ENCODE results near the gene LAT. TPM values are rescaled to one million over a fixed set of nuclear protein-coding genes. Genes with fewer than 3 reads are reported as not detected.

Gene LAT
- total and polyA plus RNA-seq, 4 donors, result 0.40 to 10.5 (median 5.4) TPM

DNA sequence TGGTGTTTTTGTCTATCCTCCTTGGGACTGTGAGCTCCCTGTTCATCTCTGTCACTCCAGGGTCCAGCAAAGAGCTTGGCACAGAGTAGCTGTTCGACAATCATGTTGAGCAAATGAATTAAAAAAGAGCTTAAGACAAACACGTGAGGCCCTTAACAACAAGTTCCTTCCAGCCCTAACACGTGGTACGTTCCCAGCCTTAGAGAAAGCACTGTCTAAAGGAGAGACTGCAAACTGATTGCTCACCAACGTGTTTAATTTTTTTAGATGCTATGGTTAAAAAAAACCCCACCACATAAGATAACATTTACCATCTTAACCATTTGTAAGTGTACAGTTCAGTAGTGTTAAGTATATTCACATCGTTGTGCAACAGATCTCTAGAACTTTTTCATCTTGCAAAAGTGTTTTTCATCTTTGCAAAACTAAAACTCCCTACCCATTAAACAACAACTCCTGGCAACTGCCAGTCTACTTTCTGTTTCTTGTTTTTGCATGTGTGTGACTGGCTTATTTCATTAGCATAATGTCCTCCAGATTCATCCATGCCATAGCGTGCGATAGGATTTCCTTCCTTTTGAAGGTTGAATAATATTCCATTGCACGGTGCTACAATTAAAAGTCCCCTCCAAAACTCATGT, 28.2 kb downstream of the LAT start:
- no peak overlapping the region for H3K27ac ChIP-seq (ENCODE audit: low read depth, low read length)
- H3K36me3 ChIP-seq (ENCODE audit: control insufficient read depth, insufficient read depth, low read length), result no peaks in the 10 kb centered on the region
- no peak overlapping the region for H3K4me3 ChIP-seq (ENCODE audit: low read depth, low read length)
- no peaks in the 10 kb centered on the region for H3K4me1 ChIP-seq (ENCODE audit: control insufficient read depth, insufficient read depth, low read length)
- no peaks in the 10 kb centered on the region for H3K27me3 ChIP-seq (ENCODE audit: control insufficient read depth, insufficient read depth, low read length)
- no peaks in the 10 kb centered on the region for H3K9me3 ChIP-seq (ENCODE audit: control insufficient read depth, insufficient read depth, low read length)
- 43% methylated on average over 1 of the region's 9 CpGs for WGBS (ENCODE audit: insufficient coverage)
- no peak for DNase-seq (ENCODE audit: low read depth in 4 of 6, low spot score in 6 of 6)

DNA sequence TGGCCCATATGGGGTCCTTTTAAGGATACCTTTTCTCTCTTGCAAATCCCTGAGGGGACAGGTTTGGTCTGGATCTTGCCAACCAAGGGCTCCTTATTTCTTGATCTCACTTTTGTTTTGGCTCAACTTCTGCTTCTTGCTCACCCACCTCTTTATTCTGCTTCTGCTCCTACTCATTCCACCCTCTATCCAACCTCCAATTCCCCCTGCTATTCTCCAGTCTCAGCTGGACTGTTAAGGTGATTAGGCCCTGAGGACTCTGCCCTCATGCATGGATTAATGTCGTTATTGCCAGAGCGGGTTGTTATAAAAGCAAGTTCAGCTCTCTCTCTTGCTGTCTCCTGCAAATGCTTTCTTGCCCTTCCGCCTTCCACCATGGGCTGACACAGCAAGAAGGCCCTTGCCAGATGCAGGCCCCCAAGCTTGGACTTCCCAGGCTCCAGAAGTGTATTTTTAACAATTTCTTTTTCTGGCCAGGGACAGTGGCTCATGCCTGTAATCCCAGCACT, 29.8 kb downstream of the LAT start:
- DNase-seq (ENCODE audit: low read depth in 4 of 6, low spot score in 6 of 6), result no peak
- WGBS (ENCODE audit: insufficient coverage), result 81% methylated on average over 3 of the region's 3 CpGs
- no peak overlapping the region for H3K27ac ChIP-seq (ENCODE audit: low read depth, low read length)
- no peaks in the 10 kb centered on the region for H3K4me1 ChIP-seq (ENCODE audit: control insufficient read depth, insufficient read depth, low read length)
- no peaks in the 10 kb centered on the region for H3K36me3 ChIP-seq (ENCODE audit: control insufficient read depth, insufficient read depth, low read length)
- H3K27me3 ChIP-seq (ENCODE audit: control insufficient read depth, insufficient read depth, low read length), result no peaks in the 10 kb centered on the region
- H3K4me3 ChIP-seq (ENCODE audit: low read depth, low read length), result no peak overlapping the region
- no peaks in the 10 kb centered on the region for H3K9me3 ChIP-seq (ENCODE audit: control insufficient read depth, insufficient read depth, low read length)

DNA sequence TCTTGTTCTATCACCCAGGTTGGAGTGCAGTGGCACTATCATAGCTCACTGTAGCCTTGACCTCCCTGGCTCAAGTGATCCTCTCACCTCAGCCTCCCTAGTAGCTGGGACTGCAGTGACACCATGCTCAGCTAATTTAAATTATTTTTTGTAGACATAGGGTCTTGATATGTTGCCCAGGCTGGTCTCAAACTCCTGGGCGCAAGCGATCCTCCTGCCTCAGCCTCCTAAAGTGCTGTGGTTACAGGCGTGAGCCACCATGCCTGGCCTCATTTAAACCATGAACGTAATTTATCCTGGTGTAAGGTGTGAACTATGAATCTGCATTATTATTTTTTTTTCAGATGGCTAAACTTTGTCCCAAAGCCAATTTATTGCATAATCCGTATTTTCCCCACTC, 37.3 kb downstream of the LAT start:
- DNase-seq (ENCODE audit: low read depth in 4 of 6, low spot score in 6 of 6), result no peak
- Histone ChIP-seq H3K36me3 (ENCODE audit: control insufficient read depth, insufficient read depth, low read length) (no peaks in the 10 kb centered on the region), H3K27ac (ENCODE audit: low read depth, low read length) (no peak overlapping the region), H3K4me3 (ENCODE audit: low read depth, low read length) (no peak overlapping the region), H3K27me3 (ENCODE audit: control insufficient read depth, insufficient read depth, low read length) (no peaks in the 10 kb centered on the region), H3K9me3 (ENCODE audit: control insufficient read depth, insufficient read depth, low read length) (no peaks in the 10 kb centered on the region), H3K4me1 (ENCODE audit: control insufficient read depth, insufficient read depth, low read length) (no peaks in the 10 kb centered on the region)
- 92% methylated on average over 5 of the region's 5 CpGs for WGBS (ENCODE audit: insufficient coverage)

DNA sequence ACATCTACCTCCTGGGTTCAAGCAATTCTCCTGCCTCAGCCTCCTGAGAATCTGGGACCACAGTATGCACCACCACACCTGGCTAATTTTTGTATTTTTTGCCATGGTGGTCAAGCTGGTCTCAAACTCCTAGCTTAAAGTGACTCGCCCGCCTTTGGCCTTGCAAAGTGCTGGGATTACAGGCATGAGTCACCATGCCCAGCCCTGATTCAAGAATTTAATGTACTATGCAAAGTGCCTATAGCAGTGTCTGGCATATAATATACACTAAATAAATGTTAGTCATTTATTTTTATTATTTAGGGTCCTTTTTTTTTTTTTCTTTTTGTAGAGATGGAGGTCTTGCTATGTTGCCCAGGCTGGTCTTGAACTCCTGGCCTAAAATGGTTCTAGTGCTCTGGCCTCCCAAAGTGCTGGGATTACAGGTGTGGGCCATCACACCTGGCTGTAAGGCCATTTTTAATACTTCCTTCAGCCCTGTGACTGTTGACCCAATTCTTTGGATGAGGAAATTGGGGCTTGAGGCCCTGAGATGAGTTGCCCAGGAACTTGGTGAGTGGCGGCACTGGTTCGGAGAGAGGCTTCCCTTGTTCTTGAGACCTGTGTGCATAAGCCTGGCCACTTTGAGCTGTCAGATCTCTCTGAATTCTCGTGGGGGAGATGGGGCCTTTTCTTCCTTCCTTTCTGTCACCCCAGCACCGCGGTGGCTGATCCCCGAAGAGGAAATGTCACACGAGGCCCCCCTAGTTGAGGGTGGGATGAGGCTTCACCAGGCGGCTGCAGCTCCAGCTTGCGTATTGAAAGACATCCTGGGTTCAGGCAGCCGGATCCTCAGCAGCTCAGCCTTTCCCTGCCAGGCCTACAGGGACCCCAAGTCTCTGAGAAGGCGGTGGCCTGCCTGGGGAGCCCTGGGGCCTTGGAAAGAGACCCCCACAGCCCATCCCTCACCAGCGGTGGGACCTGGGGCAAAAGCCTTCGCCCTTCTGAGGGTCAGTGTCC, 38.7 kb downstream of the LAT start:
- Histone ChIP-seq H3K36me3 (ENCODE audit: control insufficient read depth, insufficient read depth, low read length) (no peaks in the 10 kb centered on the region), H3K27ac (ENCODE audit: low read depth, low read length) (no peak overlapping the region), H3K4me3 (ENCODE audit: low read depth, low read length) (no peak overlapping the region), H3K27me3 (ENCODE audit: control insufficient read depth, insufficient read depth, low read length) (no peaks in the 10 kb centered on the region), H3K4me1 (ENCODE audit: control insufficient read depth, insufficient read depth, low read length) (no peaks in the 10 kb centered on the region), H3K9me3 (ENCODE audit: control insufficient read depth, insufficient read depth, low read length) (no peaks in the 10 kb centered on the region)
- no peak for DNase-seq (ENCODE audit: low read depth in 4 of 6, low spot score in 6 of 6)
- 83% methylated on average over 7 of the region's 15 CpGs for WGBS (ENCODE audit: insufficient coverage)

DNA sequence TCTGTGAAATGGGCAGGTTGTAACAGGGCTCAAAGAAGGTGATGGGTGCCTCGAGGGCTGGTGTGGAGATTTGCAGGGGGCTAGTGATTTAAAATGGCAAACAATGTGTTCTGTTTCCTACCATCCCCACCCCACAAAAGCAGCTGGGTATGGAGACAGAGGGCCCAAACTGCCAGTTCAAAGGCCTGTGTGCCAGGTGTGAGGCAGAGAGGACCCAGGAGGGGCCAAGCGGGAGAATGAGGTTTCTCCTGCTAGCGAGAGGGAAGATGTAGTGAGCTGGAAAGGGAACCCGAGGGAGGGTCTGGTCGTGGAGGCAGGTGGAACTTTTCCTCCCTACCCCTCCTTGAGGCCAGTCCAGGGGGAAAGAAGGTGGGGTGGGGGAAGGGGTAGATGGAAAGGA, 39.4 kb downstream of the LAT start:
- H3K27me3 ChIP-seq (ENCODE audit: control insufficient read depth, insufficient read depth, low read length), result no peaks in the 10 kb centered on the region
- no peak overlapping the region for H3K27ac ChIP-seq (ENCODE audit: low read depth, low read length)
- no peak overlapping the region for H3K4me3 ChIP-seq (ENCODE audit: low read depth, low read length)
- H3K9me3 ChIP-seq (ENCODE audit: control insufficient read depth, insufficient read depth, low read length), result no peaks in the 10 kb centered on the region
- DNase-seq (ENCODE audit: low read depth in 4 of 6, low spot score in 6 of 6), result no peak
- no peaks in the 10 kb centered on the region for H3K36me3 ChIP-seq (ENCODE audit: control insufficient read depth, insufficient read depth, low read length)
- no CpG with 5 or more reads among the region's 5 CpGs for WGBS (ENCODE audit: insufficient coverage)
- peaks cover 4% of the 10 kb centered on the region for H3K4me1 ChIP-seq (ENCODE audit: control insufficient read depth, insufficient read depth, low read length)

DNA sequence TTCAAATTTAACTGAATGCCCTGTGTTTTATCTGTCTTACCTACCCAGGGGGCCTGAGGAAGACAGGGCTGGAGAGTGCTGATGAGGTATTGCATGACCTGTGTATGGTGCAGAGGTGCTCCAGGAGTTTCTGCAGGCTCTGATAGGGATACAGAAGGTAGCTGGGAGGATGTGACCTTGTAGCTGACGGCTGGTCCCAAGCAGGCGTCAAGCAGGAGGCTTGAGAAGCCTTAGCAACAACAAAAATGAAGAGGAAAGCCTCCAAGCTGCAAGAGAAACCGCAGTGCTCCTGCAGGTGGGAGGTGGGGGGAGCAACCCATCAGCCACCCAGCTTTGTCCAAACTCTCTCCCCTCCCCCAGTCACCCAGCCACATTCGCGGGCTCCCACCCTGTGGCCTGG, 40.4 kb downstream of the LAT start:
- Histone ChIP-seq H3K27me3 (ENCODE audit: control insufficient read depth, insufficient read depth, low read length) (no peaks in the 10 kb centered on the region), H3K4me1 (ENCODE audit: control insufficient read depth, insufficient read depth, low read length) (peaks cover 4% of the 10 kb centered on the region), H3K4me3 (ENCODE audit: low read depth, low read length) (no peak overlapping the region), H3K9me3 (ENCODE audit: control insufficient read depth, insufficient read depth, low read length) (no peaks in the 10 kb centered on the region), H3K36me3 (ENCODE audit: control insufficient read depth, insufficient read depth, low read length) (no peaks in the 10 kb centered on the region), H3K27ac (ENCODE audit: low read depth, low read length) (no peak overlapping the region)
- WGBS (ENCODE audit: insufficient coverage), result 83% methylated on average over 2 of the region's 5 CpGs
- DNase-seq (ENCODE audit: low read depth in 4 of 6, low spot score in 6 of 6), result no peak

DNA sequence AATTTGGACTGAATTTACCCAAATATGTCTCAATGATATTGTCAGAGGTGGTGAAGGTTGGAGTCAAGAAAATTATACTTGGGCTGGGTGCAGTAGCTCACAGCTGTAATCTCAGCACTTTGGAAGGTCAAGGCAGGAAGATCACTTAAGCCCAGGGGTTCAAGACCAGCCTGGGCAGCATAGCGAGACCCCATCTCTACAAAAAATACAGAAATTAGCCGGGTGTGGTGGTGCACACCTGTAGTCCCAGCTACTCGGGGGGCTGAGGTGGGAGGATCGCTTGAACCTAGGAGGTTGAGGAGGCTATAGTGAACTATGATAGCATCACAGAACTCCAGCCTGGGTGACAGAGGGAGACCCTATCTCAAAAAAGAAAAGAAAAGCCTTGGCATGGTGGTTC, 40.9 kb downstream of the LAT start:
- H3K4me1 ChIP-seq (ENCODE audit: control insufficient read depth, insufficient read depth, low read length), result peaks cover 4% of the 10 kb centered on the region
- DNase-seq (ENCODE audit: low read depth in 4 of 6, low spot score in 6 of 6), result no peak
- H3K36me3 ChIP-seq (ENCODE audit: control insufficient read depth, insufficient read depth, low read length), result no peaks in the 10 kb centered on the region
- no peak overlapping the region for H3K4me3 ChIP-seq (ENCODE audit: low read depth, low read length)
- 100% methylated on average over 3 of the region's 4 CpGs for WGBS (ENCODE audit: insufficient coverage)
- H3K9me3 ChIP-seq (ENCODE audit: control insufficient read depth, insufficient read depth, low read length), result no peaks in the 10 kb centered on the region
- H3K27ac ChIP-seq (ENCODE audit: low read depth, low read length), result no peak overlapping the region
- H3K27me3 ChIP-seq (ENCODE audit: control insufficient read depth, insufficient read depth, low read length), result no peaks in the 10 kb centered on the region

DNA sequence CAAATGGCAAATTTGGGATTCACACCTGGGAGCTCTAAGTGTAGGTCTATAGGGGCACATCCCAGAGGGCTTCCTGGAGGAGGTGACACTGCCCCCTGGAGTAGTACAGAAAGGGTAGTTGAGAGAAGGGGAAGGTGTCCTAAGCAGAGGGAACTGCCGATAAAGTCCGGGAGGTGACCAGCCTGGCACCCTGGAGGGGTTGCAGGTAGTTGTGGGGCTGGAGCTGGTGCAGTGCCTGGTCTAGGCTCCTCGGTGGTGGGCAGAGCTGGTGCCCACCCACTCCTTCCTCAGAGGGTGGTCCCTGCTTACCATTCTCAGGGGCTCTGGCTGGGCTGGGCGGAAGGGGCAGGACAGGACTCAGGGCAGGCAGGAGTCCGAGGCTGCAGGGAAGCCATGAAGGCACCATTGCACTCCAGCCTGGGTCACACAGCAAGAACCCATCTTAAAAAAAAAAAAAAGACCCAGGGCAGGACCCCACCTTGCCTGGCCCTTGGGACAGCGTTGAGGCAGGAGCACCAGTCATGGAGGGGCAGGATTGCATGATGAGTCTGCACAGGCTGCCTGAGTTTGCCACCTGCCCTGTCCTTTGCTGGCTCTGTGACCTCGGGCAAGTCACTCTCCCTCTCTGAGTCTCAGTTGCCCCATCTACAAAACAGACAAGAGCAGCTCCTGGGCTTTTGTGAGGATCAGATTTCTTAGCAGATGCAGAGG, 43.8 kb downstream of the LAT start:
- 88% methylated on average over 7 of the region's 7 CpGs for WGBS (ENCODE audit: insufficient coverage)
- H3K9me3 ChIP-seq (ENCODE audit: control insufficient read depth, insufficient read depth, low read length), result no peaks in the 10 kb centered on the region

DNA sequence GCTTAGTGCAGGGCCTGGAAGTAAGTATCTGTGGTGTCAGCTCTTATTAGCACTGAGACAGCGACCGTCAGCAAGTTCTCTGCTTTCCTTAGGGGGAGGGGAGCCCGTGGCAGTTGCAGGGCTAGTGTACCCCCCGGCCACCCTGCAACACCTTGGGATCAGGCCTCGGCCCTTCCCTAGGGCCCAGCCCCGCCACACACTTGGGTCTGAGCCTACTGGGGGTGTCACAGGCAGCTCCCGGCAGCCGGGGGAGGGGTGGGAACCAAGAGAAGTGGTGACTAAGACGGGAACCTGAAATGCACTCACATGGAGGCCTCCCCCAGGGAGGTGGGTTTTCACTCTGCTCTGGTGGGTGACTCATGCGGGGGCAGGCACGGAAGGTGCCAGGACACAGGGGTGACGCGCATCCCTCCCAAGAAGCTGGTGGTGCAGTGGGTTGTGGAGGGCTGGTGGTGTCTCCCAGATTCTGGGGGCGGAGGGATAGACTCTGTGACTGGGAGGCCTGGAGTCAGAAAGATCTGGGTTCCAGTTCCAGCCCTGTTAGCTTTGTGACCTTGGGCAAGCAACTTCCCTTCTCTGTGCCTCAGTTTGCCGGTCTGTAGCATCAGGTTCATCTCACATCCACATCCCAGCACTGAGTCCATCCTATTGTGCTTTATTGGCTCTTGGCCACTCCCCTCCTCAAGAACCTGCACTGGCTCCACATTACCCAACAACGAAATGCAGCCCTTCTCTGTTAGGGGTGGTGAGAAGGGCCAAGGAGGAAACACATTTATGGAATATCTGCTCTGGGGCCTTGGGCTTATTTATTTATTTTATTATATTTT, 44.5 kb downstream of the LAT start:
- 52% methylated on average over 13 of the region's 16 CpGs for WGBS (ENCODE audit: insufficient coverage)
- Histone ChIP-seq H3K27ac (ENCODE audit: low read depth, low read length) (no peak overlapping the region), H3K4me3 (ENCODE audit: low read depth, low read length) (no peak overlapping the region), H3K27me3 (ENCODE audit: control insufficient read depth, insufficient read depth, low read length) (no peaks in the 10 kb centered on the region), H3K9me3 (ENCODE audit: control insufficient read depth, insufficient read depth, low read length) (no peaks in the 10 kb centered on the region), H3K4me1 (ENCODE audit: control insufficient read depth, insufficient read depth, low read length) (peaks cover 4% of the 10 kb centered on the region), H3K36me3 (ENCODE audit: control insufficient read depth, insufficient read depth, low read length) (no peaks in the 10 kb centered on the region)
- no peak for DNase-seq (ENCODE audit: low read depth in 4 of 6, low spot score in 6 of 6)

More for the DNA sequence above, 43.8 kb downstream of the LAT start:
- no peak overlapping the region for H3K27ac ChIP-seq (ENCODE audit: low read depth, low read length)
- H3K4me3 ChIP-seq (ENCODE audit: low read depth, low read length), result no peak overlapping the region
- no peak for DNase-seq (ENCODE audit: low read depth in 4 of 6, low spot score in 6 of 6)
- no peaks in the 10 kb centered on the region for H3K36me3 ChIP-seq (ENCODE audit: control insufficient read depth, insufficient read depth, low read length)
- no peaks in the 10 kb centered on the region for H3K27me3 ChIP-seq (ENCODE audit: control insufficient read depth, insufficient read depth, low read length)
- peaks cover 4% of the 10 kb centered on the region for H3K4me1 ChIP-seq (ENCODE audit: control insufficient read depth, insufficient read depth, low read length)

Measured in spinal cord (tissue), 10 donors.